ENCODE results near the gene PHLDA3. TPM values are rescaled to one million over a fixed set of nuclear protein-coding genes. Genes with fewer than 3 reads are reported as not detected.

Gene PHLDA3
- total RNA-seq, 1 donor from 2014 or later = 9.8 TPM

GRCh38 chr1:201429736-201430501 is 39.1 kb downstream of the PHLDA3 start:
- no peak for DNase-seq

DNA sequence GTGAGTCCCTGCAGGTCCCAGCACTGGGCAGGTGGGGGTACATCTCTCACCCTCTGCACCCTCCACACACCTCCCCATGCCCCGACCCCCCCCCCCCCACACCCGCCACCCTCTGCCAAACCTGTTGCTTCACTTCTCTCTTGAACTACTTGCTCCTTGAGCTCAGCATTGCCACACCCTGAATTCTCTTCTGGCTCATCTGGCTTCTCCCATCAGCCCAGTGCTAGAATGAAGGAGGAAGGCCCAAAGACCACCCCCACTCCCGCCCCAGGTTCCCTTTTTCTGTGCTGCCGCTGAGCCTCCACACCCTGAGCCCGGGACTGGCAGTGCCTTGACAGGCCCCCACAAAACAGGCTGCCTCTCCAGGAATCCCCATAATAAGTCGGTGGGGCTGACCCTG is 41.0 kb downstream of the PHLDA3 start:
- no peak for DNase-seq

GRCh38 chr1:201426479-201427310 is 42.3 kb downstream of the PHLDA3 start:
- DNase-seq = no peak

DNA sequence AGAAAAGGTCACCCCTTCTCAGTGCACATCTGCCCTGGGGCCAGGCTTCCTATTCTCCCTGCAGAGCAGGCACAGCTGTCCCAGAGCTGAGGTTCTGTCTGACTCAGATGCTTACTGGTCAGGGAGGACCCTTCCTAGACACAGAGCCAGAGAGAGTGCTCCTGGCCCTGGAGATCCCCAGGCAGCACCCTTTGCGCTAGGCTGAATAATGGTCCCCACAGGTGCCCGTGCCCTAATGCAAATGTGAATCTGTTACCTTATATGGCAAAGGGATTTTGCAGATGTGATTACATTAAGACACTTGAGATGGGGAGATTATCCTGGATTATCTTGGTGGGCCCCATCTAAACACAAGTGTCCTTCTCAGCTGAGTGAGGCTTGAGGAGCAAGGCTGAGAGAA is 44.8 kb downstream of the PHLDA3 start:
- no peak for DNase-seq

DNA sequence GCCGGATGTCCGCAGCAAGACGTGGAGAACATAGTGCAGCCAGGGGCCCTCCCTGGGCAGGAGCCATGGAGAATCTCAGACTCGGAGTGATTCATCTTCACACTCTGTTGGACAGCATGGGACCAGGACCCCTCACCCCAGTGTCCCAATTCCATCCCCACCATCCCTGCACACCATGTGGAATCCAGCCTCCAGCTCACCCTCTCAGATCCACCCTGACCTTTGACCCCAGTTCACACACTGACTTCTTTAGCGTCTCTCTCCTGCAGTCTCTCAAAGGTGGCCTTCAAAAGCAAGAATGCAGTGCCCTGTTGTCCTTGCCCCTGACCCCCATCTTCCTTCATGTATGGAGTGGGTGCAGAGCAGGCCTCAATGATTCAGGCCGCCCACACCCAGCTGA is 45.3 kb downstream of the PHLDA3 start:
- no peak for DNase-seq

- DNase-seq = no peak
Observed at GRCh38 chr1:201422436-201423030, 46.5 kb downstream of the PHLDA3 start.

DNA sequence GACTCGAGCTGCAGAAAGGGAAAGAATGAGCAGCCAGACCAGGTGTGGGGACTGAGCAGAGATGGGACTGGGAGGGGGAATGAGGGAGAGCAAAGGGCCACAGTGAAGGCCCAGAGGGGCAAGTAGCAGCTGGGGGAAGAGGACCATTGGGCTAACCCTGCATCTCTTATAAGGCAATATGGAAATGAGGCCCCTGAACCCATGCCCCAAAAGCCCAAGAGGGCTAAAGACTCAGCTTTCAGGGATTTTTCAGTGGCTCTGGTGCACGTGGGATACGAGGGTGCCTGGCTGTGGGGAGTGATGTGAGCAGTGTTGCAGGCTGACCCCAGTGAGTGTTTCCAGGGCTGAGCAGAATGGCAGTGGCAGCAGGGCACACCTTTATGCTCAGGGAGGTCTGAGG is 47.0 kb downstream of the PHLDA3 start:
- DNase-seq = no peak

DNA sequence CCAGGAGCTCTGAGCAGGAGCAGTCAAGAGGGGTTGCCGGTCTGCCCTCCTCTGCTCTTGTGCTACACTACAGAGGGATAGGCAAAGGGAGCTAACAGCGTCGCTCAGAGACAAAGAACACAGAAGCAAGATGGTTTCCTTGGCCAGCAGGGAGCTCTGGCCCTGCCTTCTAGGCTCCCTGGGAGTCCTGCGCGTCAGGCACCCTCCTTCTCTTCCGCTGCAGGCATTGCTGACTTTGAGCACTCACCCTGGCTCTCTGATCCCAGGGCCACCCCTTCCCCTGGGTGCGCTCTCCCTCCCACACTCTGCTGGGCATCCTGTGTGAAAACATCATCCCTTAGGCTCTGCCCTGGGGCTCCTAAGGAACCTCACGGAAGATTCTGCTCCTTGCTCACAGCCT is 47.9 kb downstream of the PHLDA3 start:
- no peak for DNase-seq

DNA sequence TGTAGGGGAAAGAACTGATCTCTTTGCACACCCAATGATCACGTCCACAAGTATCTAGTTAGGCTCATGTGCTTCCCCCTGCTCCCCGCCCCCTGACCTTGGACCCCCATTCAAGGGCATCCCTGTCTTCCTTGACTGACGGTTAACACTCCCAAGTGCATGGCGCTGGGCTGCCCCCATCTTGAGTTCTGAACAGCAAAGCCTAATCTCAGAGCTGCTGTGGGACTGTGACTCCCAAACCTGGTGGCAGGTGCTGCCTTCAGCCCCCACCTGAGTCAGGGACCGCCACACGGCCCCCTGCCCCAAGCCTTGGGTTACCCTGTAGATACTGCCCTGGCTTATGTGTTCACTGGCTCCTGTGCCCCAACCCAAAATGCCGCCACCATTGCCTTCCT is 48.4 kb downstream of the PHLDA3 start:
- DNase-seq = no peak

- no peak for DNase-seq
Observed at GRCh38 chr1:201419746-201420607, 49.0 kb downstream of the PHLDA3 start.

GRCh38 chr1:201419256-201419655 is 49.7 kb downstream of the PHLDA3 start:
- DNase-seq = no peak

GRCh38 chr1:201418461-201418860 is 50.5 kb downstream of the PHLDA3 start:
- no peak for DNase-seq

Other genes starting within 250 kb of the PHLDA3 start
- 0.16 TPM for gene PKP1, start 185.7 kb downstream of the PHLDA3 start, total RNA-seq
- not detected for gene TNNT2, start 91.5 kb downstream of the PHLDA3 start, total RNA-seq
- gene LAD1, start 69.9 kb downstream of the PHLDA3 start, total RNA-seq = not detected
- gene TNNI1, start 47.5 kb downstream of the PHLDA3 start, total RNA-seq = not detected
- 16.8 TPM for gene CSRP1, start 37.9 kb upstream of the PHLDA3 start, total RNA-seq
- 38.8 TPM for gene NAV1, start 69.9 kb upstream of the PHLDA3 start, total RNA-seq

Data from occipital lobe (tissue), 2 donors.